ENCODE results near the gene SCGB3A1. TPM values are rescaled to one million over a fixed set of nuclear protein-coding genes. Genes with fewer than 3 reads are reported as not detected.

SCGB3A1 gene
- polyA plus RNA-seq, 1 donor (not counting 4 experiments of a cell fraction or from before 2014, with no cell fraction given) = not detected

DNA sequence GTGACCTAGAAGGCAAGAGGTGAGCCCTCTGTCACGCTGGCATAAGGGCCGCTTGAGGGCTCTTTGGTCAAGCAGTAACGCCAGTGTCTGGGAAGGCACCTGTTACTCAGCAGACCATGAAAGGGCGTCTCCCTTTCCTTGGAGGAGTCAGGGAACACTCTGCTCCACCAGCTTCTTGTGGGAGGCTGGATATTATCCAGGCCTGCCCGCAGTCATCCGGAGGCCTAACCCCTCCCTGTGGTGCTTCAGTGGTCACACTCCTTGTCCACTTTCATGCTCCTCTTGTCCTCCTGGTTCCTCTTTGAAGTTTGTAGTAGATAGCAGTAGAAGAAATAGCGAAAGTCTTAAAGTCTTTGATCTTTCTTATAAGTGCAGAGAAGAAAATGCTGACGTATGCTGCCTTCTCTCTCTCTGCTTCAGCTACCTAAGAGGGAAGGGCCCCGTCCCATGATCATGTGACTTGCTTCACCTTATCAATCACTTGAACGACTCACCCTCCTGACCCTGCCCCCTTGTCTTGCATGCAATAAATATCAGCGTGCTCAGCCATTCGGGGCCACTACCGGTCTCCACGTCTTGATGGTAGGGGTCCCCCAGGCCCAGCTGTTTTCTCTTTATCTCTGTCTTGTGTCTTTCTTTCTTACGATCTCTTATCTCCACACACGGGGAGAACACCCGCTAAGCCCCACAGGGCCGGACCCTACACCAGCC is 16.7 kb upstream of the SCGB3A1 start:
- H3K4me1 ChIP-seq (ENCODE audit: control insufficient read depth, extremely low read depth, insufficient read depth, low read length) = no peaks in the 10 kb centered on the region
- H3K27me3 ChIP-seq (ENCODE audit: control insufficient read depth, extremely low read depth, insufficient read depth, low read length) = no peaks in the 10 kb centered on the region
- H3K4me3 ChIP-seq (ENCODE audit: control insufficient read depth in 2 of 3, extremely low read depth in 1 of 3, insufficient read depth in 2 of 3, low read depth in 1 of 3, low read length in 3 of 3) = no peak overlapping the region
- DNase-seq (ENCODE audit: low read depth, low spot score) (no peak), FAIRE-seq (no peak)
- no peaks in the 10 kb centered on the region for H3K9me3 ChIP-seq (ENCODE audit: control insufficient read depth, low read depth, low read length)
- no peaks in the 10 kb centered on the region for H3K79me2 ChIP-seq (ENCODE audit: control insufficient read depth, insufficient read depth, low read length)
- no peak overlapping the region for H3K9ac ChIP-seq (ENCODE audit: control insufficient read depth, extremely low read depth, insufficient read depth, low read length)
- TF ChIP-seq, protein P1, sequence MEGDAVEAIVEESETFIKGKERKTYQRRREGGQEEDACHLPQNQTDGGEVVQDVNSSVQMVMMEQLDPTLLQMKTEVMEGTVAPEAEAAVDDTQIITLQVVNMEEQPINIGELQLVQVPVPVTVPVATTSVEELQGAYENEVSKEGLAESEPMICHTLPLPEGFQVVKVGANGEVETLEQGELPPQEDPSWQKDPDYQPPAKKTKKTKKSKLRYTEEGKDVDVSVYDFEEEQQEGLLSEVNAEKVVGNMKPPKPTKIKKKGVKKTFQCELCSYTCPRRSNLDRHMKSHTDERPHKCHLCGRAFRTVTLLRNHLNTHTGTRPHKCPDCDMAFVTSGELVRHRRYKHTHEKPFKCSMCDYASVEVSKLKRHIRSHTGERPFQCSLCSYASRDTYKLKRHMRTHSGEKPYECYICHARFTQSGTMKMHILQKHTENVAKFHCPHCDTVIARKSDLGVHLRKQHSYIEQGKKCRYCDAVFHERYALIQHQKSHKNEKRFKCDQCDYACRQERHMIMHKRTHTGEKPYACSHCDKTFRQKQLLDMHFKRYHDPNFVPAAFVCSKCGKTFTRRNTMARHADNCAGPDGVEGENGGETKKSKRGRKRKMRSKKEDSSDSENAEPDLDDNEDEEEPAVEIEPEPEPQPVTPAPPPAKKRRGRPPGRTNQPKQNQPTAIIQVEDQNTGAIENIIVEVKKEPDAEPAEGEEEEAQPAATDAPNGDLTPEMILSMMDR (optimal IDR thresholded peaks at IDR 0.05 in 1 of 3, IDR thresholded peaks at IDR 0.05 in 1 of 3, conservative IDR thresholded peaks at IDR 0.05 in 1 of 3; ENCODE audit: extremely low read depth in 1 of 3, insufficient read depth in 2 of 3, low read length in 3 of 3) = no peak
- TF ChIP-seq EZH2 (IDR thresholded peaks at IDR 0.05; ENCODE audit: low read length) = no peak
- peaks cover 2% of the 10 kb centered on the region for H4K20me1 ChIP-seq (ENCODE audit: control insufficient read depth, extremely low read depth, insufficient read depth, low read length)
- no peaks in the 10 kb centered on the region for H3K36me3 ChIP-seq (ENCODE audit: control insufficient read depth in 2 of 2, extremely low read depth in 1 of 2, insufficient read depth in 2 of 2, low read length in 2 of 2)
- no peak overlapping the region for H2AFZ ChIP-seq (ENCODE audit: control insufficient read depth, low read length)
- H3K4me2 ChIP-seq (ENCODE audit: control insufficient read depth, extremely low read depth, insufficient read depth, low read depth, low read length) = no peak overlapping the region
- dilution Hi-C loops (cut with MboI; ENCODE audit: extremely low pct_ligation_motif_present, low sequenced_read_pairs) = no loop called here
- no peaks in the 10 kb centered on the region for H3K9me1 ChIP-seq (ENCODE audit: control insufficient read depth, extremely low read depth, insufficient read depth, low read length)
- no peak overlapping the region for H3K27ac ChIP-seq (ENCODE audit: control insufficient read depth, insufficient read depth, low read length)

GRCh38 chr5:180606215-180606785 is 15.0 kb upstream of the SCGB3A1 start:
- no peaks in the 10 kb centered on the region for H3K27me3 ChIP-seq (ENCODE audit: control insufficient read depth, extremely low read depth, insufficient read depth, low read length)
- no peak overlapping the region for H2AFZ ChIP-seq (ENCODE audit: control insufficient read depth, low read length)
- no peak overlapping the region for H3K4me2 ChIP-seq (ENCODE audit: control insufficient read depth, extremely low read depth, insufficient read depth, low read depth, low read length)
- H3K27ac ChIP-seq (ENCODE audit: control insufficient read depth, insufficient read depth, low read length) = no peak overlapping the region
- FAIRE-seq (no peak), DNase-seq (ENCODE audit: low read depth, low spot score) (no peak)
- H3K36me3 ChIP-seq (ENCODE audit: control insufficient read depth in 2 of 2, extremely low read depth in 1 of 2, insufficient read depth in 2 of 2, low read length in 2 of 2) = no peaks in the 10 kb centered on the region
- no peak overlapping the region for H3K9ac ChIP-seq (ENCODE audit: control insufficient read depth, extremely low read depth, insufficient read depth, low read length)
- no peak for TF ChIP-seq EZH2 (IDR thresholded peaks at IDR 0.05; ENCODE audit: low read length)
- TF ChIP-seq, protein P1 (optimal IDR thresholded peaks at IDR 0.05 in 1 of 3, IDR thresholded peaks at IDR 0.05 in 1 of 3, conservative IDR thresholded peaks at IDR 0.05 in 1 of 3; ENCODE audit: extremely low read depth in 1 of 3, insufficient read depth in 2 of 3, low read length in 3 of 3) = no peak
- dilution Hi-C loops (cut with MboI; ENCODE audit: extremely low pct_ligation_motif_present, low sequenced_read_pairs) = no loop called here
- H3K4me3 ChIP-seq (ENCODE audit: control insufficient read depth in 2 of 3, extremely low read depth in 1 of 3, insufficient read depth in 2 of 3, low read depth in 1 of 3, low read length in 3 of 3) = no peak overlapping the region
- H3K79me2 ChIP-seq (ENCODE audit: control insufficient read depth, insufficient read depth, low read length) = no peaks in the 10 kb centered on the region
- peaks cover 2% of the 10 kb centered on the region for H4K20me1 ChIP-seq (ENCODE audit: control insufficient read depth, extremely low read depth, insufficient read depth, low read length)
- no peaks in the 10 kb centered on the region for H3K9me3 ChIP-seq (ENCODE audit: control insufficient read depth, low read depth, low read length)
- no peaks in the 10 kb centered on the region for H3K4me1 ChIP-seq (ENCODE audit: control insufficient read depth, extremely low read depth, insufficient read depth, low read length)
- no peaks in the 10 kb centered on the region for H3K9me1 ChIP-seq (ENCODE audit: control insufficient read depth, extremely low read depth, insufficient read depth, low read length)
